OCI-LY3 (cell line): ENCODE results near the gene TRIM49.
"Not testable (repeated sequence)": the region's sequence is repeated elsewhere in the genome, so short reads cannot be mapped to it uniquely, and the experiment has no call there.

Experiments
- CTCF ChIP-seq: fragments of 200-600, 300-600 bp; sonication (generic); IDR thresholded peaks from 2 replicates; pipeline ENCODE4 v1.5.1; 2014; ENCODE audit warnings: antibody characterized with exemption, low read length, low read depth
- EZH2phosphoT487 ChIP-seq: fragments of 200-600 bp; shearing (Covaris generic); IDR thresholded peaks from 2 replicates; pipeline ENCODE4 v1.6.1; 2018; ENCODE audit warnings: antibody characterized with exemption, mixed run types, low read depth

GRCh38 chr11:89787506-89788063 is 20.8 kb downstream of the TRIM49 start:
- TF ChIP-seq CTCF, EZH2phosphoT487: not testable (repeated sequence)
